ENCODE data around the gene SCNN1A. TPM values are rescaled to one million over a fixed set of nuclear protein-coding genes. Genes with fewer than 3 reads are reported as not detected.
A peak's percentile ranks its signal among the peaks of the same experiment; 100 is the strongest.

Gene SCNN1A
- total and polyA plus RNA-seq, 2 of the 13 experiments (the other 11 are each of a cell fraction or from before 2014, with no cell fraction given) = 1.5 to 14.6 TPM

- TF ChIP-seq, protein P1, sequence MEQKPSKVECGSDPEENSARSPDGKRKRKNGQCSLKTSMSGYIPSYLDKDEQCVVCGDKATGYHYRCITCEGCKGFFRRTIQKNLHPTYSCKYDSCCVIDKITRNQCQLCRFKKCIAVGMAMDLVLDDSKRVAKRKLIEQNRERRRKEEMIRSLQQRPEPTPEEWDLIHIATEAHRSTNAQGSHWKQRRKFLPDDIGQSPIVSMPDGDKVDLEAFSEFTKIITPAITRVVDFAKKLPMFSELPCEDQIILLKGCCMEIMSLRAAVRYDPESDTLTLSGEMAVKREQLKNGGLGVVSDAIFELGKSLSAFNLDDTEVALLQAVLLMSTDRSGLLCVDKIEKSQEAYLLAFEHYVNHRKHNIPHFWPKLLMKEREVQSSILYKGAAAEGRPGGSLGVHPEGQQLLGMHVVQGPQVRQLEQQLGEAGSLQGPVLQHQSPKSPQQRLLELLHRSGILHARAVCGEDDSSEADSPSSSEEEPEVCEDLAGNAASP (CRISPR knock-in tag; IDR thresholded peaks at IDR 0.05; ENCODE audit: borderline replicate concordance) = 0 out of 2 replicates have a peak, but pooled peaks have one; percentile 37
- peak; percentile 32; the same call in 1 of the 2 replicates for TF ChIP-seq NFKB2 (CRISPR knock-in tag; IDR thresholded peaks at IDR 0.05; ENCODE audit: borderline replicate concordance)
- TF ChIP-seq, protein P2, sequence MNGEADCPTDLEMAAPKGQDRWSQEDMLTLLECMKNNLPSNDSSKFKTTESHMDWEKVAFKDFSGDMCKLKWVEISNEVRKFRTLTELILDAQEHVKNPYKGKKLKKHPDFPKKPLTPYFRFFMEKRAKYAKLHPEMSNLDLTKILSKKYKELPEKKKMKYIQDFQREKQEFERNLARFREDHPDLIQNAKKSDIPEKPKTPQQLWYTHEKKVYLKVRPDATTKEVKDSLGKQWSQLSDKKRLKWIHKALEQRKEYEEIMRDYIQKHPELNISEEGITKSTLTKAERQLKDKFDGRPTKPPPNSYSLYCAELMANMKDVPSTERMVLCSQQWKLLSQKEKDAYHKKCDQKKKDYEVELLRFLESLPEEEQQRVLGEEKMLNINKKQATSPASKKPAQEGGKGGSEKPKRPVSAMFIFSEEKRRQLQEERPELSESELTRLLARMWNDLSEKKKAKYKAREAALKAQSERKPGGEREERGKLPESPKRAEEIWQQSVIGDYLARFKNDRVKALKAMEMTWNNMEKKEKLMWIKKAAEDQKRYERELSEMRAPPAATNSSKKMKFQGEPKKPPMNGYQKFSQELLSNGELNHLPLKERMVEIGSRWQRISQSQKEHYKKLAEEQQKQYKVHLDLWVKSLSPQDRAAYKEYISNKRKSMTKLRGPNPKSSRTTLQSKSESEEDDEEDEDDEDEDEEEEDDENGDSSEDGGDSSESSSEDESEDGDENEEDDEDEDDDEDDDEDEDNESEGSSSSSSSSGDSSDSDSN (CRISPR knock-in tag; IDR thresholded peaks at IDR 0.05) = 0 out of 2 replicates have a peak, but pooled peaks have one; percentile 31
- peak; percentile 49; the same call in 1 of the 2 replicates for TF ChIP-seq ZNF501 (CRISPR knock-in tag; IDR thresholded peaks at IDR 0.05)
- peak; percentile 65 for TF ChIP-seq SALL1 (CRISPR knock-in tag; IDR thresholded peaks at IDR 0.05)
- TF ChIP-seq KLF9 (CRISPR knock-in tag; IDR thresholded peaks at IDR 0.05; ENCODE audit: low read depth) = 0 out of 2 replicates have a peak, but pooled peaks have one; percentile 67
- TF ChIP-seq, protein P3, sequence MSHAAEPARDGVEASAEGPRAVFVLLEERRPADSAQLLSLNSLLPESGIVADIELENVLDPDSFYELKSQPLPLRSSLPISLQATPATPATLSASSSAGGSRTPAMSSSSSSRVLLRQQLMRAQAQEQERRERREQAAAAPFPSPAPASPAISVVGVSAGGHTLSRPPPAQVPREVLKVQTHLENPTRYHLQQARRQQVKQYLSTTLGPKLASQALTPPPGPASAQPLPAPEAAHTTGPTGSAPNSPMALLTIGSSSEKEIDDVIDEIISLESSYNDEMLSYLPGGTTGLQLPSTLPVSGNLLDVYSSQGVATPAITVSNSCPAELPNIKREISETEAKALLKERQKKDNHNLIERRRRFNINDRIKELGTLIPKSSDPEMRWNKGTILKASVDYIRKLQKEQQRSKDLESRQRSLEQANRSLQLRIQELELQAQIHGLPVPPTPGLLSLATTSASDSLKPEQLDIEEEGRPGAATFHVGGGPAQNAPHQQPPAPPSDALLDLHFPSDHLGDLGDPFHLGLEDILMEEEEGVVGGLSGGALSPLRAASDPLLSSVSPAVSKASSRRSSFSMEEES (CRISPR knock-in tag; IDR thresholded peaks at IDR 0.05) = peak; percentile 87
- 0 out of 2 replicates have a peak, but pooled peaks have one; percentile 37 for TF ChIP-seq THAP7 (CRISPR knock-in tag; IDR thresholded peaks at IDR 0.05)
- TF ChIP-seq, protein P4, sequence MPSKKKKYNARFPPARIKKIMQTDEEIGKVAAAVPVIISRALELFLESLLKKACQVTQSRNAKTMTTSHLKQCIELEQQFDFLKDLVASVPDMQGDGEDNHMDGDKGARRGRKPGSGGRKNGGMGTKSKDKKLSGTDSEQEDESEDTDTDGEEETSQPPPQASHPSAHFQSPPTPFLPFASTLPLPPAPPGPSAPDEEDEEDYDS (CRISPR knock-in tag; IDR thresholded peaks at IDR 0.05) = 0 out of 2 replicates have a peak, but pooled peaks have one; percentile 11
- TF ChIP-seq BCL6 (CRISPR knock-in tag; IDR thresholded peaks at IDR 0.05) = 0 out of 2 replicates have a peak, but pooled peaks have one; percentile 20
- peak; percentile 49; the same call in 1 of the 2 replicates for TF ChIP-seq GABPB1 (CRISPR knock-in tag; IDR thresholded peaks at IDR 0.05)
- peak; percentile 65; the same call in 1 of the 2 replicates for TF ChIP-seq MIER3 (CRISPR knock-in tag; IDR thresholded peaks at IDR 0.05; ENCODE audit: borderline replicate concordance)
- peak; percentile 90 for TF ChIP-seq SMC3 (IDR thresholded peaks at IDR 0.05; ENCODE audit: low read length)
- peak; percentile 47; the same call in 1 of the 2 replicates for TF ChIP-seq ZNF614 (CRISPR knock-in tag; IDR thresholded peaks at IDR 0.05; ENCODE audit: borderline replicate concordance)
- TF ChIP-seq FOXA3 (CRISPR knock-in tag; IDR thresholded peaks at IDR 0.05) = peak; percentile 63
- no peak for TF ChIP-seq TERF1 (CRISPR knock-in tag; IDR thresholded peaks at IDR 0.05)
- TF ChIP-seq, protein P5, sequence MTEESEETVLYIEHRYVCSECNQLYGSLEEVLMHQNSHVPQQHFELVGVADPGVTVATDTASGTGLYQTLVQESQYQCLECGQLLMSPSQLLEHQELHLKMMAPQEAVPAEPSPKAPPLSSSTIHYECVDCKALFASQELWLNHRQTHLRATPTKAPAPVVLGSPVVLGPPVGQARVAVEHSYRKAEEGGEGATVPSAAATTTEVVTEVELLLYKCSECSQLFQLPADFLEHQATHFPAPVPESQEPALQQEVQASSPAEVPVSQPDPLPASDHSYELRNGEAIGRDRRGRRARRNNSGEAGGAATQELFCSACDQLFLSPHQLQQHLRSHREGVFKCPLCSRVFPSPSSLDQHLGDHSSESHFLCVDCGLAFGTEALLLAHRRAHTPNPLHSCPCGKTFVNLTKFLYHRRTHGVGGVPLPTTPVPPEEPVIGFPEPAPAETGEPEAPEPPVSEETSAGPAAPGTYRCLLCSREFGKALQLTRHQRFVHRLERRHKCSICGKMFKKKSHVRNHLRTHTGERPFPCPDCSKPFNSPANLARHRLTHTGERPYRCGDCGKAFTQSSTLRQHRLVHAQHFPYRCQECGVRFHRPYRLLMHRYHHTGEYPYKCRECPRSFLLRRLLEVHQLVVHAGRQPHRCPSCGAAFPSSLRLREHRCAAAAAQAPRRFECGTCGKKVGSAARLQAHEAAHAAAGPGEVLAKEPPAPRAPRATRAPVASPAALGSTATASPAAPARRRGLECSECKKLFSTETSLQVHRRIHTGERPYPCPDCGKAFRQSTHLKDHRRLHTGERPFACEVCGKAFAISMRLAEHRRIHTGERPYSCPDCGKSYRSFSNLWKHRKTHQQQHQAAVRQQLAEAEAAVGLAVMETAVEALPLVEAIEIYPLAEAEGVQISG (CRISPR knock-in tag; IDR thresholded peaks at IDR 0.05) = peak; percentile 44; the same call in 1 of the 2 replicates
These were observed 48.1 kb upstream of the SCNN1A start (continued) for GRCh38 chr12:6423267-6424007.

All from HepG2 (cell line).